ENCODE measurements around the gene TEX14.

The TEX14 gene

GRCh38 chr17:58517928-58518609 lies 173.8 kb downstream of the TEX14 start:
- DNase-seq: peak; percentile 100

DNA sequence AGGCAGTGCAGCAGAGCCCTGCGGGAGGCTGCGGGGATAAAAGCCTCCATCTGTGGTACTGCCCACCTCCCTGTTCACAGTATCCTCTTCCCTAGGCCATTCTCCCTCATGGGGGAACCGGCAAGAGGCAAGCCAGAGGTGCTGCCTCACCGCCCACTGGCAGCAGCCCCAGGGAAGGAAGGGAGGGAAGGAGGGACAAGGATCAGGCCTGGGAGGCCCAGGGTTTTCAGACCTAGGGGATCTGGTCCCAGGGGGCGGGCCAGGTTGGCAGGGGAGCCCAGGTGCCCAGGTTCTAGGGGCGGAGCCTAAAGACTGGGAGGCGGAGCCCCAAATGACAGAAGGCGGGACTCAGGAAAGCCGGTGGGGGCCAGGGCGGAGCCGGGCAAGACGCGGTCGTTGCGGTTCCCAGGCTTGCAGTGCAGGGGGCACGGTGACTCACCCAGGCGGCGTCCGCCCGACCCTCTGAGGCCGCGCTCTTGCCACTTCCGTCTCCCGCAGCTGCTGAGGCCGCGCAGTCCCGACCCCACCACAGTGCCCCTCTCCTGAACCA lies 174.4 kb downstream of the TEX14 start:
- no peak for DNase-seq

GRCh38 chr17:58516644-58517377 lies 175.0 kb downstream of the TEX14 start:
- DNase-seq: no peak

DNA sequence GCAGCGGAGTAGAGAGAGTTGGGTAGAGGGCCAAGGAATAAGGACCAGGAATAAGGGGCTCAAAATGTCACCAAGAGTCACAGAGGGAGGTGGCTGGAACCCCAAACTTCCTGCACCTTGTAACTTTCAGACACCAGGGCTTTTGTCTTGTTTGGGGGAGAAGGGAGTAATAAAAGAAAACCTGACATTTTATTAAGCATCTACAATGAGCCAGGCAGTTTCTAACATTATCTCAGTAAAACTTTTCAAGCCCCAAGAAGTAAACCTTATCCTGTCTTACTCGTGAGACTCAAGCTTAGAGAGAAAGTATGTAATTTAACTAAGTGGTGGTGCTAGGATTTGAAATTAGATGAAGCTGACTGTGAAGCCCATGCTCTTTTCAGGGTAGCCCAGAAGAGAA lies 176.6 kb downstream of the TEX14 start:
- DNase-seq: no peak

DNA sequence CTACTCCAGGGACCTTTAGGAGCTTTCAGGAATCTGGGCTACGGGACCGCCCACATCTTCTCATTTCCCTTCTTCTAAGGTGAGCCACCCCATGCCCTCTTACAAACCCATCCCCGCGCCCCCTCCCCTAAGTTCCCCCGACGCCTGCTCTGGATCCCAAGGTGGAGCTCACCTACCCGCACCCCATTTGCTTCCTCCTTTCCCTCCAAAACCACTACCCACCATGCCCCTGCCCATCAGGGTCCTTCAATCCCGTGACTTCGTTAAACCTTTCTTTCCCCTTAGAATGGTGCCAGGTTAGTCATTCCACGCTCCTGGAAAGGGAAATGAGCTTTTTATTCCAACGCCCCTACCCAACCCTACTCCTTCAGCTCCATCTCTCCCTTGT lies 177.1 kb downstream of the TEX14 start:
- DNase-seq: no peak

DNA sequence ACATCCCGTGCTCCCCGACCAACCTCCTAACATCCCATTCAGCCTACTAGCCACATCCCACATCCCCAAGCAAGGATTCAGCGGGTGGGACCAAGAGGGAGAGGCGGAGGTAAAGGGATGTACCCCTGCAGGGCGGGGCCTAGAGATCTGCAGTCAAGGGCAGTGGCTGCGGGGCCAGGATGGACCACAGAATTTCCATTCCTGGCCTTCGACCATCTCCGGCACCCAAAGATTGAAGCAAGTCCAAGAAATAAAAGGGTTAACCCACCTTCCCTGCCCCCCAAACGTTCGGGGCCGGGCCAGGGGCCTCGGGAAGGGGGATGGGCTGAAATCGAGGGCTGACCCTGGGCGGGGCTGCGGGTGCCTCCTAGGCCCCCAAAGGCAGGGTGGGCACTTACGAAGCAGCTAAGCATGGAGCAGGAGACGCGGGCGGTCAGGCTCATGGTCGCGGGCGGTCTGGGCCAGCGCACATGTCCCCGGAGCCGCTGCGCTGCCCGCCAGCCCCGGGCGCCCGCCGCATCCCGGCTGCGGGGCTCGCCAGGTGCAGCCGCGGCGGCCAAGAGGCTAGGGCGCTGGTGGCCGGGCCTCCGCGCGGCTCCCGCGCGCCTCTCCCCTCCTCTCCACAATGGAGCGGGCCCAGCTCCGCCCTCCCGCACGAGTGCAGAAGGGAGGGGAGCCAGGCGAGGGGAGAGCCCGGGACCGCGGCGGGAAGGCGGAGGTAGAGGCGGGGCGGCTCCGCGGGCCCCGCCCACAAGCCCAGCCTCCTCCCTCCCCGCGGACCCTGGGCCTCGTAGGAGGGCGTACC lies 177.7 kb downstream of the TEX14 start, which contains the start of gene MTMR4:
Gene MTMR4 (minus strand): TSS at position 674 of the 805 bp plus-strand sequence. CDS start 231 bp downstream, at position 443.
- peak; percentile 86 for DNase-seq

DNA sequence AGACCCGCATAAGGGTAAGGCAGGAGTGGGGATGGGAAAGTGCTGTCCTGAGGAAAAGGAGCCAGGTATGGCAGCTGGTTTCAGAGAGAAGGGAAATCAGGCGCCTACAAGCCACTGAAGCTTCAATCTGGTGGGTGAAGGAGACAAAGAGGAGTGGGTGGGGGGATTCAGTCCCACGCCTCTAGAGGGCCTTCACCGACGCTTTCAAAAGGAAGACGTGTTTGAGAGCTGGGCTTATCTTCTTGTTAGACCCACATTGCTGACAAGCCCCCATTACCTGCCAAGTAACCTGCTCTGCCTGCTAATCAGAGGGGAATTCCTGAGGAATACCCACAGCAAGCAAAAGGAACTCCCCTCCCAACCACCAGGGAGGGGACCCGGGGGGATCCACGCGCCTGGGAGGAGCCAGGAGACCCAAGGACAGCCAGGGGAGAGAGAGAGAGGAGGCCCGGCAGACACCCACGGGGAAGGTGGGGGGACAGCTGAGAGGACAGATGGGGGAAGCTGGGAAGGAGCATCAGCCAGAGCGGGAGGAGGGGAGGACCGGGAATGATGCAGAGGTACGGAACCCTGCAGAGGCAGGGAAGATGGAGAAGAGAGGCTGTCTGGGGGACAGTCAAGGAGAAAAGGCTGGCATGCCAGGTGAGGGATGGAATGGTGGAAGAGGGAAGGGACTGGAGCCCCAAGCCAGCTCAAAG lies 178.4 kb downstream of the TEX14 start:
- no peak for DNase-seq

DNA sequence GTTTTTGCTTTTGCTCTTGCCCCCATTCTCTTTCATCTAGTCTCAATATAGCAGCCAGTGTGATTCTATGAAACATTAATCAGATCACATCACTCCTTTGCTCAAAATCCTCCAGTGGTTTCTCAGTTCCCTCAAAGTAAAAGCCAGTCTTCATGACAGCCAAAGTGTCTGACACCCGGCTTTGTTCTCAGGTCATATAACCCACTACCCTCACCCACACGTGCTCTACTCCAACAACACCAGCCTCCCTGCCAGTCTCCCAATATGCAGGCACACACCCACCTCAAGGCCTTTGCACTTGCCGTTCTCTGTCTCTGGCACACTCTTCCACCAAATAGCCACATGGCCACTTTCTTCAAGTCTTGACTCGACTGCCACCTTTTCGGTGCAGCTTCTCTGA lies 181.8 kb downstream of the TEX14 start:
- no peak for DNase-seq

GRCh38 chr17:58508341-58509067 lies 183.3 kb downstream of the TEX14 start:
- DNase-seq: no peak

DNA sequence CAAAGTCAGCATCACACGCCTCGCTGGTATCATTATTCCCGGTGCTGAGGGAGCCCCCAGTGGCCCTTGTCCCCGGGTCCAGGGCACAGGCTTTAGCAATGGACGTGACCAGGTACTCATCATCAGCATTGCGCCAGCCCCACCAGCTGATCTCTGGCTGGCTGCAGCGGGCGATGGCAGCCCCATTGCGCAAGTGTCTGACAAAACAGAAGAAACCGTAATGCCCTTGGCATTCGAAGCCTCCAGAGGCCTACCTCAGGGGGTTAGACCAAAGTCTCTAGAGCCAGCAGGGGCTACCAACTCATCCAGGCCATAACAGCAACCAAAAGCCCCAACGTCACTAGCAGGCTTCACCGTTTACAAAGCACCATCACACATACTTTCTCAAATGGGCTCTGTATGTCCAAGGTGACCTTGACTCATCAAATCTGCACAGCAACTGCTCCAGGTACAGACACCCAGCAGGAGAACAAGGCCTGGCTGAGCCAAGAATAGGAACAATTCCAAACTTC lies 184.7 kb downstream of the TEX14 start:
- DNase-seq: no peak

Data from left hindlimb (tissue), 1 donor.